C4-2B (cell line): ENCODE results near the gene COPS2.

Experiments used
- CTCF ChIP-seq: fragments of 450-650 bp; conservative IDR thresholded peaks from 2 replicates; pipeline ENCODE4 v1.5.1; 2017; ENCODE audit warnings: mild to moderate bottlenecking
- ZFX ChIP-seq: fragments of 450-650 bp; IDR thresholded peaks from 2 replicates; pipeline ENCODE4 v1.6.1; 2017

DNA sequence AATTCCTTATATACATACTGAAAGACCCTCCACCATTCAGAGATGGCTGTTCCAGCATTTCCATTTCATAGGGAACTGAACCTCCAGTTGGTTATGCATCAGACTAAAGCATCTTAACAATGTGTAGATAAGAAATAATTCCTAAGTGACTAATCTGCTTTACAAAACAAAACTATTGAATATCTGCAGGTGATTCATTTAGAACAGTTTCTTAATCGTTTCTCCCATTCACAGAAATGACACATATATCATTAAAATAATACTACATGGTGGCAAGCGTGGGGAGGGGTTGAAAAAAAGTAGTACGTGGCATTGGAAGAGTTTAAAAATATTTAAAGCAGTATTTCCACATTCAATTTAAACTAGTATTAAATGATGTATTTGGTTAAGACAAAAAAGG lies 19.5 kb downstream of the COPS2 start:
- TF ChIP-seq CTCF, result no peak
- no peak for TF ChIP-seq ZFX
